Measurements from ENCODE around the gene CD207. TPM values are rescaled to one million over a fixed set of nuclear protein-coding genes. Genes with fewer than 3 reads are reported as not detected.

The CD207 gene
- total RNA-seq, 4 donors from 2014 or later = not detected

DNA sequence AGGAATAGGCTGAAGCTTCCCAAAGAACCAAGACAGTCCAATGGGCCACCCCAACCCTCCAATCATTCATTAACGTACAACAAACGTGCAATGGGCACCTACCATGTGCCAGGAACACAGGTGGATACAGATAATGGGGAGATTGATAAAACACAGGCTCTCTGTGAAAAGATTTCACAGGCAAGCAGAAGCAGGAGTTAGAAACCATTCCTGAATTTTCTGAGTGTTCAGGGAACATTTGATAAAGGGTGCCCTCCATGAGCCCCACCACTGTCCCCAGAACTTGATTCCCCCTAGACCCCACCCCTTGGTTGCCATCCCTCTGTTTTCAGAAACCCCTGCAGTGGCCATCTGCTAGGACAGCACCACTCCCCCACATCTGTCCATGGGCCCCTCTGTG, 1.5 kb downstream of the CD207 start:
- TF ChIP-seq CTCF (IDR thresholded peaks at IDR 0.05; ENCODE audit: low read depth) = no peak

DNA sequence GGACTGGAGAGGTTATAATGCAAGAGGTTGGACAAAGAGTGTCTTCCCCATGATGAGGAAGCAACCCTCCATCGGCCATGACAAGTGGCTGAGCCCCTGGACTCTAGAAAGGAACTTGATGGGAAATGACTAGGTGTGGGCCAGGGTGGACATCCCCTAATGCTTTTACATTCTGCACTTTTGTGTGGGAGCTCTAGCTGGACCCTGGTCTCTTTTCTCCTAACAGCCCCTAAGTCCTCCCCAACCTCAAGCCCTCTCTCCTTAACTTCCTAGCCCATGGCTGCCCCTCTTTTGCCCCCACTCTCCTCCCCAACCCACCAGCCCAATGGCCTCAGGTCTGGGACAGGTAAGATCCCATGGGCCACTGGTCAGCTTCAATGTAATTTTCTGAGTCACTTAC, 2.4 kb downstream of the CD207 start:
- no peak for TF ChIP-seq CTCF (IDR thresholded peaks at IDR 0.05; ENCODE audit: low read depth)

- TF ChIP-seq CTCF (IDR thresholded peaks at IDR 0.05; ENCODE audit: low read depth) = no peak
These were observed 3.2 kb downstream of the CD207 start for GRCh38 chr2:70832386-70832785.

- TF ChIP-seq CTCF (IDR thresholded peaks at IDR 0.05; ENCODE audit: low read depth) = no peak
These were observed 3.8 kb downstream of the CD207 start for GRCh38 chr2:70831861-70832260.

GRCh38 chr2:70830366-70830765, 5.2 kb downstream of the CD207 start:
- TF ChIP-seq CTCF (IDR thresholded peaks at IDR 0.05; ENCODE audit: low read depth) = no peak

- no peak for TF ChIP-seq CTCF (IDR thresholded peaks at IDR 0.05; ENCODE audit: low read depth)
These were observed 5.7 kb downstream of the CD207 start for GRCh38 chr2:70829916-70830315.

- TF ChIP-seq CTCF (IDR thresholded peaks at IDR 0.05; ENCODE audit: low read depth) = no peak
These were observed 6.4 kb downstream of the CD207 start for GRCh38 chr2:70828914-70829824.

Data from subcutaneous adipose tissue (tissue), 4 donors.